Measurements from ENCODE around the gene TIMM10B.

- TF ChIP-seq, protein P1, sequence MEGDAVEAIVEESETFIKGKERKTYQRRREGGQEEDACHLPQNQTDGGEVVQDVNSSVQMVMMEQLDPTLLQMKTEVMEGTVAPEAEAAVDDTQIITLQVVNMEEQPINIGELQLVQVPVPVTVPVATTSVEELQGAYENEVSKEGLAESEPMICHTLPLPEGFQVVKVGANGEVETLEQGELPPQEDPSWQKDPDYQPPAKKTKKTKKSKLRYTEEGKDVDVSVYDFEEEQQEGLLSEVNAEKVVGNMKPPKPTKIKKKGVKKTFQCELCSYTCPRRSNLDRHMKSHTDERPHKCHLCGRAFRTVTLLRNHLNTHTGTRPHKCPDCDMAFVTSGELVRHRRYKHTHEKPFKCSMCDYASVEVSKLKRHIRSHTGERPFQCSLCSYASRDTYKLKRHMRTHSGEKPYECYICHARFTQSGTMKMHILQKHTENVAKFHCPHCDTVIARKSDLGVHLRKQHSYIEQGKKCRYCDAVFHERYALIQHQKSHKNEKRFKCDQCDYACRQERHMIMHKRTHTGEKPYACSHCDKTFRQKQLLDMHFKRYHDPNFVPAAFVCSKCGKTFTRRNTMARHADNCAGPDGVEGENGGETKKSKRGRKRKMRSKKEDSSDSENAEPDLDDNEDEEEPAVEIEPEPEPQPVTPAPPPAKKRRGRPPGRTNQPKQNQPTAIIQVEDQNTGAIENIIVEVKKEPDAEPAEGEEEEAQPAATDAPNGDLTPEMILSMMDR (IDR thresholded peaks at IDR 0.05): no peak
- no peak for TF ChIP-seq EZH2 (IDR thresholded peaks at IDR 0.05; ENCODE audit: borderline replicate concordance, insufficient read depth, low read depth, low read length, poor library complexity, severe bottlenecking)
Measured at GRCh38 chr11:6459099-6459450, 22.2 kb upstream of the TIMM10B start.

Measured in B cell (primary cell).